Activated CD8-positive, alpha-beta memory T cell treated with anti-CD3 and anti-CD28 coated beads for 36 hours (primary cell): ENCODE data around the gene LIN28B. TPM values are rescaled to one million over a fixed set of nuclear protein-coding genes. Genes with fewer than 3 reads are reported as not detected.
"Not testable (repeated sequence)": the region's sequence is repeated elsewhere in the genome, so short reads cannot be mapped to it uniquely, and the experiment has no call there.

ENCODE experiments used
- CTCF ChIA-PET: fragments of 350-600 bp; sonication (Branson Sonifier 250); formaldehyde crosslinking; loops from one replicate; lab custom pipeline; 2021; ENCODE audit warnings: antibody characterized with exemption; lab: Charles Lee
- POLR2A ChIA-PET: fragments of 350-600 bp; sonication (Branson Sonifier 250); formaldehyde crosslinking; loops from one replicate; lab custom pipeline; 2021; ENCODE audit warnings: antibody characterized with exemption; lab: Charles Lee
- total RNA-seq, 2 experiments: library from RNA; stranded (reverse); gene quantifications; one replicate each; pipeline ENCODE4 v1.2.3, GENCODE V29; 2021

Gene LIN28B
- total RNA-seq = not detected

- CTCF ChIA-PET = no interaction called here
- POLR2A ChIA-PET = no interaction called here
Observed at GRCh38 chr6:104956731-104957294, at the start of gene LIN28B. Gene LIN28B (plus strand): TSS chr6:104957107. CDS start chr6:104957251, 144 bp downstream.

DNA sequence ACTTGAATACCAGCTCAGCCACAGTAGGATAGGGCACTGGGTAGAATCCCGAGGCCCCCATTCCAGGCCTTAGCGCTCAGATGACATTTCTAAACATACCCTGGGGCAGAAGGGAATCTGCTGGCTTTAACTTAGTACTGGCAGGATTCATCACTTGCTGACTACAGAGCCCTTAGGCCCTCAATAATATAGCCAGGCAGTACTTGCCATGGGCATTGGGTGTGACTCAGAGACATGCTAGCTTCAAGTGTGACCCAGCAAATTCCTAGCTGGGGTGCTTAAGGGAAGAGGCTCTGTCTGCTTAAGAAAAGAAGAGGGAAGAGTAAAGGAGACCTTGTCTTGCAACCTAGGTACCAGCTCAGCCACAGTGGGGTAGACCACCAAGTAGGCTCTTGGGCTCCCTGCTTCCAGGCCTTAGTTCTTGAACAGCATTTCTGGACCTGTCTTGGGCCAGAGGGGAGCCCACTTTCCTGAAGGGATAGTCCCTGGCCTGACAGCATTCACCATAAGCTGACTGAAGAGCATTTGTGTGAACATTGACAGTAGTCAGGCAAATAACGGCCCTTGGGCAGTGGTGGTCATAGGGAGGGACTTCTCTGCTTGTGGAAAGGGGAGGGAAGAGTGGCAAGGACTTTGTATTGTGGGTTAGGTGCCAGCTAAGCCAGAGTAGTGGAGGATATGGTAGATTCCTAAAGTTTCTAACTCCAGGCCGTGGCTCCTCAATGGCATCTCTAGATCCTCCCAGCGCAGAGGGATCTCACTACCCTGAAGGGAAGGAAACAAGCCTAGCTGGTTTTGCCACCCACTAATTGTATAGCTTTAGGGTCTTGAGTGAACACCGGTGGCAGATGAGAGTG lies 48.6 kb upstream of the LIN28B start:
- ChIA-PET POLR2A (no interaction called here), CTCF (no interaction called here)

DNA sequence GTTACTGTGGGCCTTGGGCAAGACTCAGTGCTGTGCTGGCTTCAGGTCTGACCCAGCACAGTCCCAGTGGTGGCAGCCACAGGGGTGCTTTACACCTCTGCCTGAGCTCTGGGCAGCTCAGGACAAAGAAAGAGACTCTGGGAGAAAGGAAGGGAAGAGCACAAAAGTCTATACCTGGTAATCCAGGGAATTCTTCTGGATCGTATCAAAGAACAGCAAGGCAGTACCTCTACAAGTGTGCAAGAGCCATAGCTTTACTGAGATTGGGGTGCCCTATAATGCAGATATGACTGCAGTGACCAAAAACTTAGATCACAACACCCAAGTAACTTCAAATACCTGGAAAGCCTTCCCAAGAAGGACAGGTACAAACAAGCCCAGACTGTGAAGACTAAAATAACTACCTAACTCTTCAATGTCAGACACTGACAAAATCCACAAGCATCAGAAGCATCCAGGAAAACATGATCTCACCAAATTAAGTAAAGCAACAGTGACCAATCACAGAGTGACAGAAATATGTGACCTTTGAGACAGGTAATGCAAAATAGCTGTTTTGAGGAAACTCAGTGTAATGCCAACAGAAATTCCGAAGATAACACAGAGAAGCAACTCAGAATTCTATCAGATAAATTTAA lies 47.9 kb upstream of the LIN28B start:
- ChIA-PET CTCF (no interaction called here), POLR2A (no interaction called here)

DNA sequence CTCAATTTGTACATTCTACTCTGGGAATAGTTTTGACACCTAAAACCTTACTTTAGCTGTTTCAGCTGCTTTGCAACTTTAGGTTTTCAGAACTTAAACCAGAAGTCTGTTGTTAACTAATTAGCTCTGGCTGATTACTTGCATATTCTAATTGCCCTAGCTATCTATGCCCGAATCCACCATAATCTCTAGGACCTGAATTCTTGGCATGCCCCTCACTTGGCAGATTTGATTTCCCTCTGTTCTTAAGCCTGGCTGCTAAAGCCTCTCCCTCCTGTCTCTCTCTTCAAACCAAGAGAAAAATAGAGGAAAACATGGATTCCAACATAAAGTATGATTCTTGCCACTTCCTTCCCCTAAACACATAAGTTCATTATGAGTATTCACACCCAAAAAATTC lies 35.0 kb upstream of the LIN28B start:
- ChIA-PET POLR2A (no interaction called here), CTCF (no interaction called here)

DNA sequence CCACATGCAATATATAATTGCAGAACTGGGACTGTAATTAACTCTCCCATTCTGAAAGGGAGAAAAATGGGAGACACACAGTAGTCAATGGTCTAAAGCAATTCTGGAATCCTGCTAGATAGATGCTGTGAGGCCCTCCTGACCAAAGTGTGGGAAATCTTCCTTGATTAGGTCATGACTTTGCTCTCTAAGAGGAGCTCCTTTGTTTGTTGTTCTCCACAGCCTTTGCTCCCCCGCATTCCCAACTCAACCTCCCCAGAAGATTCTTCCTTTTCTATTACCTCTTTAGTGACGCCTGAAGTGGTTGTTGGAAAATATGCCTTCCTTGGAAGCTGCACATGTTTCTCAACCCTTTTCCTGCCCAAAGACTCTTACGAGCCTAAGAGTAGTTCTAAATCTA lies 28.8 kb upstream of the LIN28B start:
- POLR2A ChIA-PET = no interaction called here
- CTCF ChIA-PET = no interaction called here

DNA sequence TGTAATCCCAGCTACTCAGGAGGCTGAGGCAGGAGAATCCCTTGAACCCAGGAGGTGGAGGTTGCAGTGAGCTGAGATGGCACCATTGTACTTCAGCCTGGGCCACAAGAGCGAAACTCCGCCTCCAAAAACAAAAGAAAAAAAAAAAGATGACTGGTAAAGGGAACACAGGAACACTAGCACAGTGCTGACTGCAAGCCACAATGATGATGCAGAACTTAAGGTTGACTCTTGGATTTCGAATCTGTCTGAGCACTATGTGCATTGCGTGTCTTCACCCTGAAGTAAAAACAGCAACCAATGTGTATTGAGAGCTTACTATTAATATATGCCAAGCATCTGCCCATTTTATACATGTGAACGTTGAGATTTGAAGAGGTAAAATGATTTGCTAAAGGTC lies 27.6 kb upstream of the LIN28B start:
- POLR2A ChIA-PET = no interaction called here
- CTCF ChIA-PET = interaction anchor here (1.0 kb wide), 1 partner anchor 10 kb away, joined by 3 read pairs; no protein-coding TSS in a partner anchor

GRCh38 chr6:104930939-104931338 lies 26.0 kb upstream of the LIN28B start:
- POLR2A ChIA-PET = no interaction called here
- CTCF ChIA-PET = no interaction called here

- ChIA-PET POLR2A (no interaction called here), CTCF (no interaction called here)
Observed at GRCh38 chr6:104936766-104937535, 20.0 kb upstream of the LIN28B start.

GRCh38 chr6:104940238-104940892 lies 16.5 kb upstream of the LIN28B start:
- POLR2A ChIA-PET = no interaction called here
- CTCF ChIA-PET = interaction anchor here (1.4 kb wide), 1 partner anchor 11 kb away, joined by 3 read pairs; no protein-coding TSS in a partner anchor

- ChIA-PET CTCF (no interaction called here), POLR2A (no interaction called here)
Observed at GRCh38 chr6:104940893-104941728, 15.8 kb upstream of the LIN28B start.

DNA sequence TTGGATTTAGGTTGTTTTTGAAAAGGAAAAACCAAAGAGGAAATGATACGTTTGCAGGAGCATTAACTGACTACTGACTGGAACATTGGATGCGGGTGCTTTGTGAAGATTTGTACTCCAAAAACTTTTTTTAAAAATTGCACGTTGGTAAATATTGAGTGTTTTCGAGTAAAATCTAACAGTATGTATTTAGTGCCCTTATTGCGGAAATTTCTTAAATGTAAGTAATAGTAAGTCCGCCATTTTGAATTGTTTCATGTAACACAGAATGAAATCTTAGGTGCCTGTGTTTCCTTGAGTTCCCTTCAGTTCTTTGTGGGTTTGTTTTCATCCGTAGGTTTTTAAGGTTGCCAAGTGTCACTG lies 15.2 kb upstream of the LIN28B start:
- POLR2A ChIA-PET = no interaction called here
- CTCF ChIA-PET = no interaction called here

DNA sequence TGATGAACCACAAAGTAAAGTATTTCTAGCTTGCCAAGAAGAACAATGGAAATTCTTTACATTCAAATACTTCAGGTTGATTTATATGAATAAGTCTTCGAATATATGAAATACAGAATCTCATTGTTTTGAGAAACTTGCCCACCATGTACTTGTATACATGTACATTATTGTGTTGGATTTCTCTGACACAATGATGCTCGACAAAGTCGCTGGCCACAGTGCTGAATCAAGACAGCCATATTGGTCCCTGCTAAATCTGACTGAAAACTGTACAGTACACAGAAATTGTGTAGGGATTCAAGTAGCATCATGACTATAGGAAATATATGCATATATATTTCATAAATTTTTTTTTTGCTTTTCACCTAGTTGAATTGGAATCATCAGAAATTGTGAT lies 13.1 kb upstream of the LIN28B start:
- POLR2A ChIA-PET = no interaction called here

GRCh38 chr6:104949206-104949605 lies 7.7 kb upstream of the LIN28B start:
- POLR2A ChIA-PET = no interaction called here
- CTCF ChIA-PET = no interaction called here

More for the DNA sequence above, 13.1 kb upstream of the LIN28B start:
- CTCF ChIA-PET = no interaction called here

- POLR2A ChIA-PET = no interaction called here
- CTCF ChIA-PET = no interaction called here
Observed at GRCh38 chr6:104951677-104952076, 5.2 kb upstream of the LIN28B start.

GRCh38 chr6:104952911-104953399 lies 4.0 kb upstream of the LIN28B start:
- CTCF ChIA-PET = no interaction called here
- POLR2A ChIA-PET = no interaction called here

DNA sequence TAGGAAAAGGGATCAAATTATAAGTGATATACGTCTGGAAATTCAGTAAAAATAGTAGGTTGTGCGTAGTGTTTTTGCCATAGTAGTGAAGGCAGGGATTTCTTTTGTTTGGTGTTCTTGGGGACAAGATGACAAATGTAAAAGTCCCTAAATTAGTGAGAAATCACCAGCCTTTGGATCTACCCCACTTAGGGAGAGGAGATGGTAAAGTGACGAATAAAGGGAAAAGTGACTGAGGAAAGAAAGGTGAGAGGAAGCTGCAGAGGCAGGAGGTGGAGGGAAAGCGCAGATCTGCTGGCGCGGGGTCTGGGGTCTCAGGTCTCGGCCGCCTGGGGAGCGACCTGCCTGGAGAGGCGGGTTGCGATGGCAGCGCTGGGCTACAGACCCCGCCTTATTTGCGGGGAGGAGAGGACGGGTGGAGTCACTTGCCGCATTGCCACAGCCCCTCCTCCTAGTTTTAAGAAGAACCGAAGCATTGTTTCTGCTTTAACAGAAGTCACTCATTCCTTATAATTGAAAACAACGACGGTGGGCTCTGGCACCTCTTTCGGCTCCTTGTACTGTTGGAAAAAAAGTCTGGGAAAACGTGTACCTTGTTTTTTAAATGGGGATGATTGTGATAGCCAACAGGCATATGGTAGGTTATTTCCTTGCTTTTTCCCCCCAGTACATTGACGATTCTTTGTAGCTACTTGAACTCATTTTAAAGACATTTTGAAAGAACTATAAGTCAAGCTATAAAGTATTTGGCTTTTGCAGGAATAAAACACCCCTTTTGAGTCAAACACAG lies 3.3 kb upstream of the LIN28B start:
- POLR2A ChIA-PET, CTCF ChIA-PET: not testable (repeated sequence)

DNA sequence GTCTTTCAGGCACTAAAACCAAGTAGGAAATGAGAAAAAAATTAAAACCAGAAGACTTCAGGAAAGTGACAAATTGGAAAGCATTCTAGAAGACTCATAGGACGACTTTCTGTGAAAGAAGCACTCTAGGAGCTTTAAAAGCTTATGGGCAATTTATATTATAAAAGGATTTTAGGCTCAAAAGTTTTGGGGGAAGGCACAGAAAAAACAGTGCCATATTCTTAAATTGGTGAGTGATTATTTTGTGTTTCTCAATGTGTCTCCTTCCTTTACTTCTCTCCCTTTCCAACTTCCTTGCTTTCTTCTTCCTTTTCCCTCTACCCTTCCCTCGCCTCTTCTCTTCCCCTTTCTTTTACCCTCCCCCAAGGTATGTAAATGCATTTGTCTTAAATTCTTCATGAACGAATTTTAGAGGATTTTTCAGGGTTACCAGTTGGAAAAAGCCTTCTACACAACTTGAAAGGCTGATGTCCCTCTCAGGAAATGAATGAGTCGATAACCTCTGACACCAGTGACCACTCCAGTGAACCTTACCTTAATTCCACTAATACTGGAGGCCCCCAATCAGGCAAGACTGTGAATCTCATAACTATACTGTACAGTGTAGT lies 2.6 kb upstream of the LIN28B start:
- POLR2A ChIA-PET = no interaction called here
- CTCF ChIA-PET = no interaction called here
